ENCODE results near the gene PPP1R15B.

DNA sequence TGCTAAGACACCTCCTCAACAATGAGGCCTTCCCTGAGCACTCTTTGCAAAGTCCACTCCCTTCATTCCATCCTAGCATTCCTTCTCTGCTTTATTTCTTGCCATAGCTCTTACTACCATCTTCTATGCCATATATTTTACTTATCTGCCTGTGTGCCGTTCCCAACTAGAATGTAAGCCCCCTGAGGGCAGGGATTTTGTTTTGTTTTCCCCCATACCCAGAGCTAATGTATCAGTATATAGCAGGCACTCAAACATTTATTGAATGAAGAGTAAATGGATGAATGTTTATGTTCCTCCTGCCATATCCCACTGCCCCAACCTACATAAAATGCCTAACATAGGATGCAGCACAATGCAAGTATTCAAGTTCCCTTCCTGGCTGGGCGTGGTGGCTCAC lies 14.9 kb upstream of the PPP1R15B start:
- TF ChIP-seq, protein P1, sequence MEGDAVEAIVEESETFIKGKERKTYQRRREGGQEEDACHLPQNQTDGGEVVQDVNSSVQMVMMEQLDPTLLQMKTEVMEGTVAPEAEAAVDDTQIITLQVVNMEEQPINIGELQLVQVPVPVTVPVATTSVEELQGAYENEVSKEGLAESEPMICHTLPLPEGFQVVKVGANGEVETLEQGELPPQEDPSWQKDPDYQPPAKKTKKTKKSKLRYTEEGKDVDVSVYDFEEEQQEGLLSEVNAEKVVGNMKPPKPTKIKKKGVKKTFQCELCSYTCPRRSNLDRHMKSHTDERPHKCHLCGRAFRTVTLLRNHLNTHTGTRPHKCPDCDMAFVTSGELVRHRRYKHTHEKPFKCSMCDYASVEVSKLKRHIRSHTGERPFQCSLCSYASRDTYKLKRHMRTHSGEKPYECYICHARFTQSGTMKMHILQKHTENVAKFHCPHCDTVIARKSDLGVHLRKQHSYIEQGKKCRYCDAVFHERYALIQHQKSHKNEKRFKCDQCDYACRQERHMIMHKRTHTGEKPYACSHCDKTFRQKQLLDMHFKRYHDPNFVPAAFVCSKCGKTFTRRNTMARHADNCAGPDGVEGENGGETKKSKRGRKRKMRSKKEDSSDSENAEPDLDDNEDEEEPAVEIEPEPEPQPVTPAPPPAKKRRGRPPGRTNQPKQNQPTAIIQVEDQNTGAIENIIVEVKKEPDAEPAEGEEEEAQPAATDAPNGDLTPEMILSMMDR (conservative IDR thresholded peaks at IDR 0.05; ENCODE audit: low read depth, low read length): no peak
- TF ChIP-seq EZH2 (IDR thresholded peaks at IDR 0.05; ENCODE audit: borderline replicate concordance, low read depth, low read length, poor library complexity, severe bottlenecking): no peak

All from A673 (cell line).